HepG2 (cell line): ENCODE results near the gene FUCA1.

Experiments
- CEBPB ChIP-seq: IDR thresholded peaks from 2 replicates; pipeline ENCODE4 v1.6.1; 2011; ENCODE audit warnings: low read depth, low read length, improper control_type of control experiment, borderline replicate concordance
- HCFC1 ChIP-seq: fragments of 150-350 bp; IDR thresholded peaks from 2 replicates; pipeline ENCODE4 v1.6.1; 2014; ENCODE audit warnings: low read depth, low read length
- NR2F1 ChIP-seq, 2 experiments: fragments of 450-650 bp in 1 of 2; formaldehyde crosslinking in 1 of 2; IDR thresholded peaks; 2 replicates each; pipeline versions ENCODE4 v1.5.0 to v1.6.1; 2016 to 2020; ENCODE audit warnings: mild to moderate bottlenecking in 1 of 2, missing compliant biosample characterization in 1 of 2, missing genetic modification reagents in 1 of 2, moderate library complexity in 1 of 2
- PBX3 ChIP-seq: sonication (generic); formaldehyde crosslinking; IDR thresholded peaks from 2 replicates; pipeline ENCODE4 v1.8.1; 2023; ENCODE audit warnings: missing genetic modification reagents, inconsistent platforms, borderline replicate concordance
- POLR2A ChIP-seq, 2 experiments: IDR thresholded peaks; 2 replicates each; pipeline ENCODE4 v1.6.1; 2011; ENCODE audit warnings: low read depth in 2 of 2, low read length in 2 of 2, mild to moderate bottlenecking in 1 of 2, moderate library complexity in 1 of 2; ENCODE audit not compliant: insufficient read depth in 1 of 2
- POLR2AphosphoS2 ChIP-seq: IDR thresholded peaks from 2 replicates; pipeline ENCODE4 v1.6.1; 2011; ENCODE audit warnings: low read depth, low read length, improper control_type of control experiment
- TCF12 ChIP-seq, 2 experiments: fragments of 450-650 bp in 1 of 2; sonication (generic) in 1 of 2; formaldehyde crosslinking in 1 of 2; IDR thresholded peaks; 2 replicates each; pipeline versions ENCODE4 v1.6.1 to v1.8.0; 2017 to 2022; ENCODE audit warnings: antibody characterized with exemption in 1 of 2, mild to moderate bottlenecking in 1 of 2, missing genetic modification reagents in 1 of 2, moderate library complexity in 1 of 2
- UBTF ChIP-seq: sonication (generic); formaldehyde crosslinking; IDR thresholded peaks from 2 replicates; pipeline ENCODE4 v1.4.0; 2020; ENCODE audit warnings: mild to moderate bottlenecking, missing genetic modification reagents
- WIZ ChIP-seq: sonication (generic); formaldehyde crosslinking; IDR thresholded peaks from 2 replicates; pipeline ENCODE4 v1.5.1; 2020; ENCODE audit warnings: mild to moderate bottlenecking, missing genetic modification reagents
- ZNF746 ChIP-seq: sonication (generic); formaldehyde crosslinking; IDR thresholded peaks from 2 replicates; pipeline ENCODE4 v1.8.0; 2022; ENCODE audit warnings: mild to moderate bottlenecking, missing genetic modification reagents

- TF ChIP-seq PBX3 (CRISPR knock-in tag) (no peak), UBTF (CRISPR knock-in tag) (no peak), NR2F1 (CRISPR knock-in tag; IDR thresholded peaks at IDR 0.05) (no peak), HCFC1 (no peak), ZNF746 (CRISPR knock-in tag) (no peak), TCF12 (IDR thresholded peaks at IDR 0.05) (no peak), TCF12 (CRISPR knock-in tag; IDR thresholded peaks at IDR 0.05) (no peak), CEBPB (peak; percentile 86), POLR2A (IDR thresholded peaks at IDR 0.05; ENCODE audit: insufficient read depth in 1 of 2, low read depth in 2 of 2, low read length in 2 of 2) (no peak; a peak in 1 of 4 replicates), WIZ (CRISPR knock-in tag) (no peak), POLR2AphosphoS2 (no peak)
Observed at GRCh38 chr1:23838401-23838866, 29.7 kb downstream of the FUCA1 start.
